Fibroblast of mammary gland (primary cell): ENCODE data around the gene CES2.
"Not testable (repeated sequence)": the region's sequence is repeated elsewhere in the genome, so short reads cannot be mapped to it uniquely, and the experiment has no call there.

ENCODE experiments used
- DNase-seq: peaks from one replicate; pipeline ENCODE4 v3.0.0-alpha.2; 2010; ENCODE audit warnings: low read depth
- H3K4me3 ChIP-seq: 2 replicates; pipeline ENCODE4 v1.5.1; 2011; ENCODE audit warnings: low read depth, mild to moderate bottlenecking, low read length, moderate library complexity; ENCODE audit not compliant: control insufficient read depth
- TF ChIP-seq, protein P1 (sequence below): conservative IDR thresholded peaks from 2 replicates; pipeline ENCODE4 v1.5.1; 2011; ENCODE audit warnings: low read depth, low read length, inconsistent platforms; ENCODE audit not compliant: control insufficient read depth, insufficient read depth

The CES2 gene

DNA sequence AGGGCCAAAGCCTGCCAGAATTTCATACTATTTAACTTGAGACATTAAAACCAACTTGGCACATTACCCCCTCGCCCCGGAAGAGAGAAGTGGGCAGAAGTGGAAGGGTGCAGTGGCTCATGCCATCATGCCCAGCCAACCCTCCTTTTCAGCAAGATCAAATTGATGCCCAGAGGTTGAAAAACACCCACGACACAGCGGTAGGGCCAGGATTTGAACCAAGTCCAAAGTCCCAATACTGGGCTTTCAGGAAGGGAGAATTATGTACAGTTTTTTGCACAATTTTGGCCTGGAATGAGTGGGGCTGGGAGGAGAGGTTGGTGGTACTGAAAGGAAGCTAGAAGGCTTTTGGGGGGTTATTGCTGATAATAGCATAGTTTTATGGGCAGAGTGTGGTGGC, 44.0 kb upstream of the CES2 start:
- TF ChIP-seq, protein P1, sequence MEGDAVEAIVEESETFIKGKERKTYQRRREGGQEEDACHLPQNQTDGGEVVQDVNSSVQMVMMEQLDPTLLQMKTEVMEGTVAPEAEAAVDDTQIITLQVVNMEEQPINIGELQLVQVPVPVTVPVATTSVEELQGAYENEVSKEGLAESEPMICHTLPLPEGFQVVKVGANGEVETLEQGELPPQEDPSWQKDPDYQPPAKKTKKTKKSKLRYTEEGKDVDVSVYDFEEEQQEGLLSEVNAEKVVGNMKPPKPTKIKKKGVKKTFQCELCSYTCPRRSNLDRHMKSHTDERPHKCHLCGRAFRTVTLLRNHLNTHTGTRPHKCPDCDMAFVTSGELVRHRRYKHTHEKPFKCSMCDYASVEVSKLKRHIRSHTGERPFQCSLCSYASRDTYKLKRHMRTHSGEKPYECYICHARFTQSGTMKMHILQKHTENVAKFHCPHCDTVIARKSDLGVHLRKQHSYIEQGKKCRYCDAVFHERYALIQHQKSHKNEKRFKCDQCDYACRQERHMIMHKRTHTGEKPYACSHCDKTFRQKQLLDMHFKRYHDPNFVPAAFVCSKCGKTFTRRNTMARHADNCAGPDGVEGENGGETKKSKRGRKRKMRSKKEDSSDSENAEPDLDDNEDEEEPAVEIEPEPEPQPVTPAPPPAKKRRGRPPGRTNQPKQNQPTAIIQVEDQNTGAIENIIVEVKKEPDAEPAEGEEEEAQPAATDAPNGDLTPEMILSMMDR: no peak
- DNase-seq: no peak
- no peak overlapping the region for H3K4me3 ChIP-seq

DNA sequence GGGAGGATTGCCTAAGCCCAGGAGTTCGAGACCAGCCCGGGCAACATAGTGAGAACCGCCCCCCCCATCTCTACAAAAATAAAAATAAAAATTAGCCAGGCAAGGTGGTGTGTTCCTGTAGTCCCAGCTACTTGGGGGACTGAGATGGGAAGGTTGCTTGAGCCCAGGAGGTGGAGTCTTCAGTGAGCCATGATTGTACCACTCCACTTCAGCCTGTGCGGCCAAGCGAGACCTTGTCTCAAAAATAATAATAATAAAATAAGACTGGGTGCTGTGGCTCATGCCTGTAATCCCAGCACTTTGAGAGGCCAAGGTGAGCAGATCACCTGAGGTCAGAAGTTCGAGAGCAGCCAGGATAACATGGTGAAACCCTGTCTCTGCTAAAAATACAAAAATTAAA, 43.5 kb upstream of the CES2 start:
- TF ChIP-seq, protein P1: no peak
- H3K4me3 ChIP-seq: no peak overlapping the region
- DNase-seq: no peak

DNA sequence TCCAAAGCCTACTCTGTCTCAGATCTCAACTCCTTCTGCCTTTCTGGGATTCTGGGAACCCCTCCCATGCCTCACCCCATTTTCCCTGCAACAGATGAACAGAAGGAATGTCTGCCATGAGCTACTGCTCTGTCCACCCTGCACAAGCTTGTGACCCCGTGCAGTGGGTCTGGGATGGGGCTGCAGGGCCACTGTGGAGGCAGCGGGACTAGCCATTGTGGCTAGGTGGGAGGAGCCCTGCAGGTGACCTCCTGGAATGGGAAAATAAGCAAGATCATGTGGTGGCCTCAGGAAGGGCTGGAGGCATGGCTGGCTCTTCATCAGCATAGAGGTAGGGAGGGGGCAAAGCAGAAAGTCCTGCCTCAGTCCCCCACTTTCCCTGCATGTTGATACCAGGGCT, 41.3 kb upstream of the CES2 start:
- TF ChIP-seq, protein P1: no peak
- no peak overlapping the region for H3K4me3 ChIP-seq
- no peak for DNase-seq

DNA sequence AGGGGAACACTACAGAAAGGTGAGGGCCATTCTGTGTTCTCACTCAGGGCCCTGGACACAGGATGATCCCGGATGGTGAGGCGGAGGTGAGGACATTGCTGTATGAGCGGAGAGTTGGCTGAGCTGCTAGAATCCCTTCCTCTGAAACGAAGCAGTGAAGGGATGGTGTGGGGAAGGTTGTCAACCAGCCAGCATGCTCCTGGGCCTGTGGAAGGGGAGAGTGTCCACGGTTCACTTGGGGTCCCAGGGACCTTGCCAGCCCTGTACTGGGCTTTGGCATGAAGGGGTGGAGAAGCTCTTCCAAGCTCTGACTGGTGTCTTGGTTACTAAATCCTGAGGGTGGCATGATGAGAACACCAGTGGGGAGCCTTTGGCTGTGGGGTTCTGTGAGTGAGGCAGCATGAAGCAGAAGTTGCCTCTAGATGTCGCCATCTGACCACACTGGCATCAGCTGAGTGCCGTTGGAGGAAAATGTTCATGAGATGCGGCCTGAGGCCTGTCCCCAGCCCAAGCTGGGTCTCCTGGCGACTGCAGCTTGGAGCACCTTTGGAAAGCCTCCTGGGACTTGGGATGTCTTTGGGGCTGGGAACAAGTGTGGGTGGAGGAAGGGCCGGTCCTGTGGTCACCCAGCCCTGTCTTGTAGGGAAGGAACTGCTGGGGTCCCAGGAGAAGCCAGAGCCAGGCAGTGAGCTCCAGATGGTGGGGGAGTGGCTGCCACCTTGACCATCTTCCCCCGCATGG, 40.2 kb upstream of the CES2 start:
- no peak overlapping the region for H3K4me3 ChIP-seq
- TF ChIP-seq, protein P1: peak; percentile 92
- DNase-seq: peak; percentile 71

DNA sequence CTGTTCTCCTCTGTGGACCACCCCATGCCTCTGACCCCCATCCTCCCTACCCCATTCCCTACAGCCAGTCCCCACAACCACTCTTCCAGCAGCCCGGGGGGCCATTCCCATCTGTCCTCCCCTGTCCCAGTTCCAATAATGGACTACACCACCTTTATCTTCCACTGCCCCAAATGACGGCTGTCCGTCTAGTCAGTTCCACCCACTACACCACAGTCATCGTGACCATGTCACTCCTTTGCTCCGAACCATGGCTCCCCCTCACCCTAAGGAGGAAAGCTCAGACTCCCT, 39.7 kb upstream of the CES2 start:
- H3K4me3 ChIP-seq: no peak overlapping the region
- TF ChIP-seq, protein P1: no peak
- DNase-seq: no peak

DNA sequence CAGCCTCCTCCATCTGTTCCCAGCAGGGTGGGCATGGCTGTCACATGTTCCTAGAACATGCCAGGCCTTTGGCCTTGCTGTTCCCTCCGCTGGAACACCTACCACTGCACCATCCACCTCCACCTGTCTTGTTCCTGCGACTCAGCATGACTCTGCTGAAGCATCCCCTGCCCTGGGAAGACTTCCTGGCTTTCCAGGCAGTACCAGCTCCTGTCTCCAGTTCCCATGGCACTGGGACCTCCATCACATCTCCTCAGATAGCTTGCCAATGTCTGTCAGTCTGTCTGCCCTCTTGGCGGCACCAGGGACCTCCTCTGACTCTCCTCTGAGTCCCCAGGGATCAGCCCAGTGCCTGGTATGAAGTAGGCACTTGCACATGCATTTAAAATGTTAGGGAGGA, 39.3 kb upstream of the CES2 start:
- TF ChIP-seq, protein P1: no peak
- no peak for DNase-seq
- no peak overlapping the region for H3K4me3 ChIP-seq

DNA sequence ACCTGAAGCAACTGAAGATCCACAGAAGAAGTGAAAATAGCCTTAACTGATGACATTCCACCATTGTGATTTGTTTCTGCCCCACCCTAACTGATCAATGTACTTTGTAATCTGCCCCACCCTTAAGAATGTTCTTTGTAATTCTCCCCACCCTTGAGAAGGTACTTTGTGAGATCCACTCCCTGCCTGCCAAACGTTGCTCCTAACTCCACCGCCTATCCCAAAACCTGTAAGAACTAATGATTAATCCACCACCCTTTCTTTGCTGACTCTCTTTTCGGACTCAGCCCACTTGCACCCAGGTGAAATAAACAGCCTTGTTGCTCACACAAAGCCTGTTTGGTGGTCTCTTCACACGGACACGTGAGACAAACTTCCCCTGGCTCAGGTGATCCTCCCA, 38.6 kb upstream of the CES2 start:
- DNase-seq: not testable (repeated sequence)

More for the DNA sequence above, 38.6 kb upstream of the CES2 start:
- H3K4me3 ChIP-seq: not testable (repeated sequence)
